ENCODE measurements around the gene DGKQ.
"Not testable (repeated sequence)": the region's sequence is repeated elsewhere in the genome, so short reads cannot be mapped to it uniquely, and the experiment has no call there.

The DGKQ gene

DNA sequence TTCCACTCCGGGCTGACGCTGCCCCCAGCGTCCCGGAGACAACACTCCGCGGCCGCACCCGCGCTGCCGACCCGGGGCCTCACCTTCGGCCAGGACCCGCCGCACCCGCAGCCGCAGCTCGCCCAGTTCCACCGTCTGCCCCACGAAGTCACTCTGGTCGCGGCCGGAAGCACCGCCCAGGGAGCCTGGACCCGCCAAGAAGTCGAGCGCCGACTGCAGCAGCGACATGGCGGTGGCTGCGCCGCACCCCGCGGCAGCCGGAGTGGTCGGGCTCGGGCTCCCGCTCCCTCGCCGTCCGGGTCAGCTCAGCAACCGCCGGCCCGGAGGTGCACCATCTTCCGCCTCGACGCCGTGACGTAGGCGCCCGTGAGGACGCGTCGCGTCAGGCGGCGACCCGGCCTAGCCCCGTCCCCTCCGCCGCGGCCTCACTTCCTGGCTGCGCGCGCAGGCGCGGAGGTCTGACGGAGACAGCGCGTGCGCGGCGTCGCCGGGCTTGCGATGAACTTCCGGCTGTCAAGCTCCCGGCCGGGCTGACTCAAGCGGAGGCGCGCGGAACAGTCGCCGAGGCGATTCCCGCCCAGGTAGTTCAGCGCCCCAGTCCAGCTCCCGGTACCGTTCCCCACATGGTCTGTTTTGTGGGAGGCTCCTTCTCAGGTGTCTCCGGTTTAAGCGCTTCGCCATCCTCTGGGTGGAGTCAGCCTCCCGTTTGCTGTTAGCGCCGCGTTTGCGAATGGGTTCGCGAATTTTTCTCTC lies 41.2 kb downstream of the DGKQ start, which contains the start of the genes GAK and TMEM175:
GAK (minus strand) TSS at position 357 of the 753 bp plus-strand sequence; CDS start at position 228, 129 bp downstream.
TMEM175 (plus strand) TSS at position 501 of the 753 bp plus-strand sequence. CDS start 15,280 bp downstream, outside the sequence.
- Histone ChIP-seq H3K27me3 (no peaks in the 10 kb centered on the region), H3K27ac (peak within 1 kb of the TSS; percentile 86 to 95), H3K36me3 (no peaks in the 10 kb centered on the region), H3K4me3 (peak within 1 kb of the TSS; percentile 99 to 100), H3K4me1 (peaks cover 0 to 50% (median 34%) of the 10 kb centered on the region in 4 donors), H3K9me3 (no peaks in the 10 kb centered on the region)
- peak; percentile 94 to 97 for DNase-seq
- TF ChIP-seq, protein P1, sequence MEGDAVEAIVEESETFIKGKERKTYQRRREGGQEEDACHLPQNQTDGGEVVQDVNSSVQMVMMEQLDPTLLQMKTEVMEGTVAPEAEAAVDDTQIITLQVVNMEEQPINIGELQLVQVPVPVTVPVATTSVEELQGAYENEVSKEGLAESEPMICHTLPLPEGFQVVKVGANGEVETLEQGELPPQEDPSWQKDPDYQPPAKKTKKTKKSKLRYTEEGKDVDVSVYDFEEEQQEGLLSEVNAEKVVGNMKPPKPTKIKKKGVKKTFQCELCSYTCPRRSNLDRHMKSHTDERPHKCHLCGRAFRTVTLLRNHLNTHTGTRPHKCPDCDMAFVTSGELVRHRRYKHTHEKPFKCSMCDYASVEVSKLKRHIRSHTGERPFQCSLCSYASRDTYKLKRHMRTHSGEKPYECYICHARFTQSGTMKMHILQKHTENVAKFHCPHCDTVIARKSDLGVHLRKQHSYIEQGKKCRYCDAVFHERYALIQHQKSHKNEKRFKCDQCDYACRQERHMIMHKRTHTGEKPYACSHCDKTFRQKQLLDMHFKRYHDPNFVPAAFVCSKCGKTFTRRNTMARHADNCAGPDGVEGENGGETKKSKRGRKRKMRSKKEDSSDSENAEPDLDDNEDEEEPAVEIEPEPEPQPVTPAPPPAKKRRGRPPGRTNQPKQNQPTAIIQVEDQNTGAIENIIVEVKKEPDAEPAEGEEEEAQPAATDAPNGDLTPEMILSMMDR (IDR thresholded peaks at IDR 0.05), result peak in 1 of 2 experiments; percentile 20
- intact Hi-C loops (cut with DNase I; ENCODE audit: low total_unique reads), result loop anchor here (5.0 to 10.0 kb wide), 2 partner anchors 40 to 147 kb away; partner anchors contain the start of gene DGKQ

DNA sequence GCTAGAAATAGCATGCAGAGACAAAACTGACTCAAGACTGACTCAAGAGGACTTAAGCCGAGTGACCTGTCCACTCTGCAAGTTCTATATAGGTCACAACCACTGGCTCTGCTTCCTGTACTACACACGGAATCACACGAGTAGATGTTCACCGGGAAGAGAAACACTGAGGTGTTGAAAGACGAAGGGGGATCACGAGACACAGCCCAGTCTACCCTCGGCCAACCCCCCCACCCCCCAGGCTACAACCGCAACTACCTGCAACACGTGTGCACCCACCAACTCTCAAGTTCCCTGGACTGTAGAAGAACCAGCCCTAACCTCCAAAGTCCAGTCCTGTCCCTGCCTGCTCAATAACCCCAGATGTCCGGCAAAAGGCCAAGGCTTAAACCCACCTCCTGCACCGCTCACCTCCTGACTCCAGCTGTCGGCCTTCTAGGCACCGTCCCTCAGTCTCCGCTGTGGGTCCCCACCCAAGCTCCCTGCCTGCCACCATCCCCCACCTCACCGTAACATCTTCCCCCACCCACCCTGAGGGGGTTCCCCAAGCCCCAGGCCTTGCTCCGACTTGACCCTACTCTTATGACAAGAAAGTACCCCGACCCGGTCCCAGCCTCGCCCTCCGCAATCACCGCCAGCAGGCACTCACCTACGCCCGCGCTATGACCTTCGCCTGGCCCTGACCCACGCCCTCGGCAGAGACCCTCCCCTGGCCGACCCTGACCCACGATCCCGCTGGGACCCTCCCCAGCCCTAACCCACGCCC lies 42.0 kb downstream of the DGKQ start:
- DNase-seq, result peak in 1 of 2 donors; percentile 72
- no peaks in the 10 kb centered on the region for H3K36me3 ChIP-seq
- H3K27me3 ChIP-seq, result no peaks in the 10 kb centered on the region
- H3K27ac ChIP-seq, result peak overlapping the region; percentile 86 to 95
- H3K9me3 ChIP-seq, result no peaks in the 10 kb centered on the region
- peaks cover 0 to 50% (median 34%) of the 10 kb centered on the region in 4 donors for H3K4me1 ChIP-seq
- peak overlapping the region; percentile 99 to 100 for H3K4me3 ChIP-seq
- TF ChIP-seq, protein P1 (IDR thresholded peaks at IDR 0.05), result no peak
- intact Hi-C loops (cut with DNase I; ENCODE audit: low total_unique reads), result loop anchor here (5.0 to 10.0 kb wide), 2 partner anchors 41 to 147 kb away; partner anchors contain the start of gene DGKQ

DNA sequence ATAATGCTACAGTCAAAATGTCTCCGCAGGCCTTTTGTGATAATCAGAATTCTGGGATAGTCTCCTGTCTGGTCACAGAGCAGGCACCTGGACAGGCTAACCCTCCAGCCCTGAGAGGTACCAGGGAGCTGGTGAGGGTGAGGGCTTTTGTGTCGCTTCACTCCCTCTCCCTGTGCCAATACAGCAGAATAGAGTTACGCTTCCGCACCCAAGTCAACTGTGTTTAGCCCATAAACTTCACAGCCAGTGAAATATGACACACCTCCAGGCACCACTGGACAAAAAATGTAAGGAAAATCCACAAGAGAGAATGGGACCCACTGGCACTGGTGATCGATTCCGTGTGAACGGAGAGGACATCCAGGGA lies 42.6 kb downstream of the DGKQ start:
- Histone ChIP-seq H3K4me3 (peak overlapping the region; percentile 99 to 100), H3K36me3 (no peaks in the 10 kb centered on the region), H3K27me3 (no peaks in the 10 kb centered on the region), H3K27ac (peak overlapping the region in 1 of 2 donors; percentile 95), H3K9me3 (no peaks in the 10 kb centered on the region), H3K4me1 (peaks cover 0 to 50% (median 35%) of the 10 kb centered on the region in 4 donors)
- TF ChIP-seq, protein P1 (IDR thresholded peaks at IDR 0.05), result no peak
- intact Hi-C loops (cut with DNase I; ENCODE audit: low total_unique reads), result loop anchor here (5.0 to 10.0 kb wide), 2 partner anchors 41 to 146 kb away; partner anchors contain the start of gene DGKQ
- DNase-seq, result peak in 1 of 2 donors; percentile 48

DNA sequence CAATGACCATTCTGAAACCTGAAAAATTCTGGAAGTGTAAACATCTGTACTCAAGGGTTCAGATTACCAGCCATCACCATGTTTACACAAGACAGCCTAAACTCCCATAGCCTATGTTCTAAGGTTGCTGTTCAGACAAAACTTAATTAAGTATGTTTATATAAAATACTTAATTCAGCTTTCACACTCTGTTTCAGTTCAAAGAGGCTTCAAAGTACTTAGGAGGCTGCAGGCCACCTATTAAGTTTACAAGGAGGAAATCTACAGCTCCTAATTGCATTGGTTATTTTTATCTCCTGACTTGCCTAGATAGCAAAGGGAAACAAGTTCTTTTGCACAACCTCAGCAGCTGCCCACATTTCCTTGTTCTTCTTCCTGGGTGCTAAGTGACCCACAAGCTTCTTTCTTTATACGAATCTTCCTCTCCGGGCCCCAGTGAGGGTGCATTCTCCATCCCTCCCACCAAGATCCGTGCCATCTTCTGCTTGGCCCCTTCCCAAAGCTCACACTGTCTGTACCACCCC lies 43.3 kb downstream of the DGKQ start:
- Histone ChIP-seq H3K36me3 (no peaks in the 10 kb centered on the region), H3K27me3 (no peaks in the 10 kb centered on the region), H3K4me3 (no peak overlapping the region), H3K9me3 (no peaks in the 10 kb centered on the region), H3K27ac (no peak overlapping the region), H3K4me1 (peaks cover 0 to 55% (median 39%) of the 10 kb centered on the region in 4 donors)
- intact Hi-C loops (cut with DNase I; ENCODE audit: low total_unique reads), result loop anchor here (5.0 to 10.0 kb wide), 2 partner anchors 42 to 145 kb away; partner anchors contain the start of gene DGKQ
- DNase-seq, result peak in 1 of 2 donors; percentile 34
- TF ChIP-seq, protein P1 (IDR thresholded peaks at IDR 0.05), result no peak

DNA sequence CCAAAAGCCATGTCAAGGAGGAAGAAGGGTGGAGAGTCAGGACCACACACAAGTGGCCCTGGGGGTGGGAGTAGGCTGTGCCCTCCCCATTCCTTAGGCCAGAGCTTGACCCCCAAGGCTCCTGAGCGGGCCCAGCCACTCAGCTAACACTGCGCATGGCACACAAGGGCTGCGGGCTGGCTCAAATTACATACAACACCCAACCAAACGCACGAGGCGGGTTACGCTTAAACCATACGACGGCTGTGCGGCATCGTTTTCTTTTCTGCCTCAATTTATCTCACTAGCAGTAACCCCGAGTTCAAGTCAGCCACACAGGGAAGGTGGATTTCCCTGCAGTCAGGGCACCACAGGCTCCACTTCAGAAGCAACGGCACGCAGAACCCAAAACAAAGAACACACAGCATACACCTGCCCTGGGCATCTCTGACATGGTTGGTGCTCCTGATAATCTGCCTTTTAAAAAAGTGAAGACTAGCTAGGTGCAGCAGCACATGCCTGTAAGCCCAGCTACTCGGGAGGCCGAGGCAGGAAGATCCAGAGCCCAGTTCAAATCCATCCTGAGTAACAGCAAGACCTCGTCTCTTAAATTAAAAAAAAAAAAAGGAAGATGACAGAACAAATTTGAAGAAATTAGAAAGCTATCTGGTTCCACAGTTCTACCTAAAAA lies 44.1 kb downstream of the DGKQ start:
- Histone ChIP-seq H3K27me3 (no peaks in the 10 kb centered on the region), H3K4me1 (peaks cover 0 to 59% (median 41%) of the 10 kb centered on the region in 4 donors), H3K27ac (no peak overlapping the region), H3K9me3 (no peaks in the 10 kb centered on the region), H3K4me3 (no peak overlapping the region), H3K36me3 (no peaks in the 10 kb centered on the region)
- intact Hi-C loops (cut with DNase I; ENCODE audit: low total_unique reads), result no loop called here
- TF ChIP-seq, protein P1 (IDR thresholded peaks at IDR 0.05), result no peak
- peak in 1 of 2 donors; percentile 51 for DNase-seq

DNA sequence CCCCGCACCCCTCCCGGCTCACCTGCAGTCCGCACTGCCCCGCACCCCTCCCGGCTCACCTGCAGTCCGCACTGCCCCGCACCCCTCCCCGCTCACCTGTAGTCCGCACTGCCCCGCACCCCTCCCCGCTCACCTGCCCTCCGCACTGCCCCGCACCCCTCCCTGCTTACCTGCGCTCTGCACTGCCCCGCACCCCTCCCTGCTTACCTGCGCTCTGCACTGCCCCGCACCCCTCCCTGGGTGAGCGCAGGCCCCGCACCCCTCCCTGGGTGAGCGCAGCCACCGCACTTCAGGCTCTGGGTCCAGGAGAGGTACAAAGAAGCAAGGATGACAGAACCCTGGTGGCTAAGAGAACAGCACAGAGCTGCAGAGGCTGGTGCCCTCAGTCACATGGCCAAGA lies 45.8 kb downstream of the DGKQ start:
- intact Hi-C loops (cut with DNase I; ENCODE audit: low total_unique reads); H3K4me3 ChIP-seq; DNase-seq; H3K36me3 ChIP-seq; H3K9me3 ChIP-seq; H3K27me3 ChIP-seq; H3K27ac ChIP-seq: not testable (repeated sequence)
- peaks cover 0 to 46% (median 32%) of the 10 kb centered on the region in 4 donors for H3K4me1 ChIP-seq

Data from tibial artery (tissue), 4 donors.